HG03342 (cell line): ENCODE results near the gene PDIA5.
"Not testable (repeated sequence)": the region's sequence is repeated elsewhere in the genome, so short reads cannot be mapped to it uniquely, and the experiment has no call there.

Experiments used
- ATAC-seq: cut with Tn5 transposase; IDR thresholded peaks from one replicate; pipeline ENCODE4 v1.9.1; 2021; ENCODE audit warnings: mild to moderate bottlenecking, moderate library complexity; ENCODE audit not compliant: unreplicated experiment

Gene PDIA5

GRCh38 chr3:123112232-123112631, 45.4 kb downstream of the PDIA5 start:
- ATAC-seq, result no peak

DNA sequence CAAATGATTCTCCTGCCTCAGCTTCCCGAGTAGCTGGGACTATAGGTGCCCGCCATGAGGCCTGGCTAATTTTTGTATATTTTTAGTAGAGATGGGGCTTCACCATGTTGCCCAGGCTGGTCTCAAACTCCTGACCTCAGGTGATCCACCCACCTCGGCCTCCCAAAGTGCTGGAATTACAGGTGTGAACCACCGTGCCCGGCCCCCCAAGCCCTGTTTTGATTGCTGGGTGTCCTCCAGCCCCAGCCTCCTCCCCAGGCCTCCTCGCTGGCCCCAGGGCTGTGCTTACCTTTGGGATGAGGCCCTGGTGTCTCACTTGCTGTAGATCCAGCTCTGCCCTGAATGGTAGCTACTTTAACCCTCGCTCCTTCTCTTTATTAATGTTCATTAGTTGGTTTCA, 45.8 kb downstream of the PDIA5 start:
- not testable (repeated sequence) for ATAC-seq

- no peak for ATAC-seq
Observed at GRCh38 chr3:123113889-123114450, 47.1 kb downstream of the PDIA5 start.

GRCh38 chr3:123116116-123116515, 49.3 kb downstream of the PDIA5 start:
- ATAC-seq, result no peak

DNA sequence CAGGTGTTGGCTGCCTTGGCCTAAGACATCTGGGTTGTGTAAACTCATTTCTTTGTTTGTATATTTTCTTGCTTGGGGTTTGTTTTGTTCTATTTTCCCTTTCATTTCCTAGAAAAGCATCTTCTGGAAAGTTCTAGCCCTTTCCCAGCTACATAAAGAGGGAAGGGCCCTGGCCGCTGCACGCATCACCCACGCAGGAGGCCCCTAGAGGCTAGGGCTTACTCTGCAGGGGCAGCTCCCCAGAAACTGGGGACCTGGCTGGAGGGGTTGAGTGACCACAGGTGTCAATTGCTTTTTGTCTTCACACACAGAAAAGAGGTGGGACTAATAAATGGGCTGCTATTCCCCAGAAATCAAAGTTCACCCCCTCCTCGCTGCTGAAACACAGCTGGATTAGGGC, 52.6 kb downstream of the PDIA5 start:
- no peak for ATAC-seq

GRCh38 chr3:123119802-123120201, 53.0 kb downstream of the PDIA5 start:
- no peak for ATAC-seq

GRCh38 chr3:123120573-123120972, 53.7 kb downstream of the PDIA5 start:
- ATAC-seq, result no peak

- no peak for ATAC-seq
Observed at GRCh38 chr3:123122057-123122456, 55.2 kb downstream of the PDIA5 start.

- ATAC-seq, result no peak
Observed at GRCh38 chr3:123122525-123123315, 55.9 kb downstream of the PDIA5 start.

DNA sequence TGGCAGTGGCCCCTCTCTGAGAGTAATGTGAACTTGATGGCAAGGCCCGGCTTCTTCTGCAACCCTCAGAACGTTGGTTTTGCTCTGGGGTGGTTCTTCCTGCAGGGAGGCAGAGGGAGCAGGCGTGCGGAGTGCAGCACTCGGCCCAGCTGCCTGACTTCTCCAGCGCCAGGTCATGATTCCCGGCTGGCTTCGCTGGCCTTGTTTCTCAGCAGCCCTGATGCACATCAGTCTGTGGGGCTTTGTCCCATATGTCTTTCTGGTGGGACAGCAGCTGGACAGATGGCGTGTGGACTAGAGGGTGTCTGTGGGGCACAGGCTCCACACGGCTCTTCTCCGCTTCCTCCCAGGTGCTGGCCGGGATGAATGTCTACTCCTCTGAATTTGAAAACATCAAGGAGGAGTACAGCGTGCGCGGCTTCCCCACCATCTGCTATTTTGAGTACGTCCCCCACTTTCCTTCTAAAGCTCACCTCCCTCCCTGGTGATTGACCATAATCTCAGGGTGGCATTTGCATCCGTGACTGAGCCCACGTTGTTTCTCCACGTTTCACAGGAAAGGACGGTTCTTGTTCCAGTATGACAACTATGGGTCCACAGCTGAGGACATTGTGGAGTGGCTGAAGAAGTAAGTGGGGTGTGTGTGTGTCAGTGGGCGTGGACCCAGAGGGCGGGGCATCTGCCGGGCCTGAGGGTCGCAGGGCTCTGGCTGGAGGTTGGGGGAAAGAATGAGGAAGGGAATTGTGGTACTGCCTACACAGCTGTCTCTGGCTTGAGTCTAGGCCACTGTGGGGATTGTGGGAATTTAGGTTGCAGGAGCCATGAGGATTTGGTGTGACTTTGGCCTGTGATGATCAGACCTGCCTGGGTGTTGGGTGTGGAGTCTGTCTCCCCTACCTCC, 57.1 kb downstream of the PDIA5 start:
- no peak for ATAC-seq

GRCh38 chr3:123124971-123125370, 58.1 kb downstream of the PDIA5 start:
- no peak for ATAC-seq

- ATAC-seq, result no peak
Observed at GRCh38 chr3:123126031-123126430, 59.2 kb downstream of the PDIA5 start.

GRCh38 chr3:123126653-123127052, 59.8 kb downstream of the PDIA5 start:
- no peak for ATAC-seq

GRCh38 chr3:123129092-123129491, 62.3 kb downstream of the PDIA5 start:
- no peak for ATAC-seq

DNA sequence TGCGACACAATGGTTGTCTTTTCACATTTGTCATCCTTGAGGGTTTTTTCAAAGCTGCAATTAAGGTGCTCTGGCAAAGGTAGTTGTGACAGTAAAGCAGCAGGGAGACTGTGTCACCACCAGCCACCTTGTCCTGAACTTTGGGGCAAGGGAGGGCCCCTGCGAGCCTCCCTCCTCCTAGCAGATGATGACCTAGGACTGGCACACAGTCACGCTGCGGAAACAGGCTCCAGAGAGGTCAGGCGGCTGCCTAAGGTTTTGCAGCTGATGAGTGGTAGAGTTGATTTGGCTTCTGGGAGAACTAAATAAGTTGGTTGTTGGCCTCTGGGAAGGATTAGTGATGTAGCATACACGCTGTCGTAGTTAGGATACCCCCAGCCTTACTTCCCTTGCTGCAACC, 62.7 kb downstream of the PDIA5 start:
- ATAC-seq, result no peak

GRCh38 chr3:123130079-123130750, 63.4 kb downstream of the PDIA5 start:
- no peak for ATAC-seq

- no peak for ATAC-seq
Observed at GRCh38 chr3:123134671-123135070, 67.8 kb downstream of the PDIA5 start.

- no peak for ATAC-seq
Observed at GRCh38 chr3:123137001-123137400, 70.2 kb downstream of the PDIA5 start.

DNA sequence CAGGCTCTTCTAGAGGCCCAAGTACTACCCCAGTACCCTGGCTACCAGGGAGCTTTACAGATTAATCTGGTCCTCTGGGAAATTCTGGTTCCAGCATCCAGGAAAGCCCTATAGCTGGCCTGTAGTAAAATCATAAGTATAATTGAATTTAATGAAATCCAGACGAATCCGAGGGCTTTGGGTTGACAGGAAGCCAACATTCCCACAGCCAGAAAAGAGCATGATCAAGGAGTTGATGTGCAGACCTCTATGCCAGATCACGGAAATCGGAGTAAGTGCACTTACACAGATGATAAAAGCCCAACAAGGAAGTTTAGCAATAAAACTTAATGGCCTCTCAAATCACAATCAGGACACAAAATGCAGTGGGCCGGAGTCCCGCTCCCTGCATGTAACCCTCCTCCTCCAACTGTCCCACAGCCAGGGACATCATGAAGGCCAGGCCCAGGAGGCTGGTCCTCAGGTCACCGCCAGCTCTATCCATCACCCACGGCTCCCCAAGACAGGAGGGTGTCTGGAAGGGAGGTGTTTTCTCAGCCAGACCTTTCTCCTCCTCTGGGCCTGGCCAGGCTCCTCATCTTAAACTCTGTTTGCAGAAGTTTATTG, 72.1 kb downstream of the PDIA5 start:
- ATAC-seq, result no peak

GRCh38 chr3:123139522-123139921, 72.7 kb downstream of the PDIA5 start:
- no peak for ATAC-seq

DNA sequence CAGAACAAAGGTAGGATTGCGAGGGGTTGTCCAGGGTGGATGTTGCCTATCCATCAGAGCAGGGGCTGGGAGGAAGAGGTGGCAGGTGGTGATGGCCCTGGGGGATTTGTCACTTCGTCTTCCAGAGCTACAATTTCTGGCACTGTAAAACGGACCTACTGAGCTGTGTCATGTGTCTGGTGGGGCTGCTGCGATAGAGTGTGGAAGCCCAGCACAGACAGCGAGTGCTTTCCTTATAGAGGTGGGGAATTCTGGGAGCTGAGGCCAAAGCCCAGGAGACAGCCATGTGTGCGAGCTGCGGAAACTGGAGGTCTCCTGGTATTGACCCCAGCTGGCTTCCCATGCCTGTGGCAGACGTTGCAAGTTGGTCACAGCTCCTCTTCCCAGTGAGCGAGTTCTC, 73.7 kb downstream of the PDIA5 start:
- ATAC-seq, result no peak
